Keratinocyte (primary cell): Measurements from ENCODE around the gene DDAH1. TPM values are rescaled to one million over a fixed set of nuclear protein-coding genes. Genes with fewer than 3 reads are reported as not detected.

ENCODE experiments used
- DNase-seq: peaks from one replicate; pipeline ENCODE4 v3.0.0-alpha.2; 2011; ENCODE audit warnings: low read depth, missing footprints, low spot score
- FAIRE-seq: peaks from 2 replicates; lab custom pipeline; 2011; peaks lifted over from hg19 to GRCh38; lab: Jason Lieb, UNC
- H2AFZ ChIP-seq: 2 replicates; pipeline ENCODE4 v1.6.0; 2012; ENCODE audit warnings: low read length, control low read depth, inconsistent platforms; ENCODE audit not compliant: control insufficient read depth
- H3K27ac ChIP-seq: 2 replicates; pipeline ENCODE4 v1.5.1; 2011; ENCODE audit warnings: low read length; ENCODE audit not compliant: control insufficient read depth, insufficient read depth
- H3K27me3 ChIP-seq: 3 replicates; pipeline ENCODE4 v1.6.0; 2011; ENCODE audit warnings: low read length; ENCODE audit not compliant: control insufficient read depth, insufficient read depth; ENCODE audit errors: extremely low read depth
- H3K36me3 ChIP-seq, 2 experiments: 2 replicates in 1 of 2; 3 replicates in 1 of 2; pipeline ENCODE4 v1.5.1; 2011; ENCODE audit warnings: low read length in 2 of 2, mild to moderate bottlenecking in 1 of 2; ENCODE audit not compliant: control insufficient read depth in 2 of 2, insufficient read depth in 2 of 2; ENCODE audit errors: extremely low read depth in 1 of 2
- H3K4me1 ChIP-seq: 3 replicates; pipeline ENCODE4 v1.5.1; 2011; ENCODE audit warnings: low read length; ENCODE audit not compliant: control insufficient read depth, insufficient read depth; ENCODE audit errors: extremely low read depth
- H3K4me2 ChIP-seq: 3 replicates; pipeline ENCODE4 v1.6.0; 2011; ENCODE audit warnings: low read depth, low read length; ENCODE audit not compliant: control insufficient read depth, insufficient read depth; ENCODE audit errors: extremely low read depth
- H3K4me3 ChIP-seq, 3 experiments: fragments of 200-600 bp in 1 of 3; sonication (generic) in 1 of 3; 2 replicates in 2 of 3; 3 replicates in 1 of 3; pipeline ENCODE4 v1.5.1; 2011 to 2016; ENCODE audit warnings: low read length in 3 of 3, mild to moderate bottlenecking in 3 of 3, control low read depth in 2 of 3, inconsistent platforms in 1 of 3, low read depth in 1 of 3, mixed read lengths in 1 of 3, mixed run types in 1 of 3, moderate library complexity in 1 of 3; ENCODE audit not compliant: control insufficient read depth in 2 of 3, insufficient read depth in 2 of 3; ENCODE audit errors: extremely low read depth in 1 of 3
- H3K79me2 ChIP-seq: 2 replicates; pipeline ENCODE4 v1.6.0; 2012; ENCODE audit warnings: low read length; ENCODE audit not compliant: control insufficient read depth, insufficient read depth
- H3K9ac ChIP-seq: 3 replicates; pipeline ENCODE4 v1.6.0; 2011; ENCODE audit warnings: low read length; ENCODE audit not compliant: control insufficient read depth, insufficient read depth; ENCODE audit errors: extremely low read depth
- H3K9me1 ChIP-seq: 3 replicates; pipeline ENCODE4 v1.6.0; 2011; ENCODE audit warnings: low read length; ENCODE audit not compliant: control insufficient read depth, insufficient read depth; ENCODE audit errors: extremely low read depth
- H3K9me3 ChIP-seq: 2 replicates; pipeline ENCODE4 v1.5.1; 2012; ENCODE audit warnings: low read depth, low read length; ENCODE audit not compliant: control insufficient read depth
- H4K20me1 ChIP-seq: 3 replicates; pipeline ENCODE4 v1.6.0; 2011; ENCODE audit warnings: low read length; ENCODE audit not compliant: control insufficient read depth, insufficient read depth; ENCODE audit errors: extremely low read depth
- EZH2 ChIP-seq: IDR thresholded peaks from one replicate; pipeline ENCODE4 v1.6.1; 2012; ENCODE audit warnings: inconsistent platforms, mild to moderate bottlenecking, low read length, moderate library complexity
- dilution Hi-C: fragments of 300-500 bp; cut with MboI; formaldehyde crosslinking; loops from one replicate; pipeline ENCODE4 v1.7.0; 2020; ENCODE audit warnings: low sequenced_read_pairs; ENCODE audit not compliant: extremely low pct_ligation_motif_present
- polyA plus RNA-seq, 5 experiments: library from polyadenylated mRNA; depleted of rRNA in 3 of 5; stranded (reverse) in 3 of 5; stranded (forward) in 1 of 5; unstranded in 1 of 5; fragments of >200 nt; gene quantifications; 1 replicate in 1 of 5; 2 replicates in 3 of 5; 3 replicates in 1 of 5; pipeline versions ENCODE4 v1.2.1 to v1.2.3, GENCODE V29; 2011 to 2012; ENCODE audit warnings: missing spikeins in 2 of 5, low read depth in 1 of 5, low replicate concordance in 1 of 5
- small RNA-seq, 3 experiments: library from RNA; depleted of rRNA; stranded (forward); fragments of <200 nt; gene quantifications; one replicate each; pipeline ENCODE3, GENCODE V24; 2012; ENCODE audit warnings: low read depth in 3 of 3, low replicate concordance in 1 of 3; ENCODE audit not compliant: insufficient read length in 3 of 3
- TF ChIP-seq, protein P1 (sequence below), 3 experiments: IDR thresholded peaks in 1 of 3; conservative IDR thresholded peaks in 1 of 3; optimal IDR thresholded peaks in 1 of 3; 2 replicates in 2 of 3; 3 replicates in 1 of 3; pipeline versions ENCODE3 to v1.5.1; 2011; ENCODE audit warnings: low read length in 3 of 3, mild to moderate bottlenecking in 3 of 3, moderate library complexity in 2 of 3, control low read depth in 1 of 3, inconsistent platforms in 1 of 3; ENCODE audit not compliant: insufficient read depth in 2 of 3; ENCODE audit errors: extremely low read depth in 1 of 3

DDAH1 gene
- polyA plus RNA-seq, 1 donor (not counting 4 experiments of a cell fraction or from before 2014, with no cell fraction given): 5.8 TPM

DNA sequence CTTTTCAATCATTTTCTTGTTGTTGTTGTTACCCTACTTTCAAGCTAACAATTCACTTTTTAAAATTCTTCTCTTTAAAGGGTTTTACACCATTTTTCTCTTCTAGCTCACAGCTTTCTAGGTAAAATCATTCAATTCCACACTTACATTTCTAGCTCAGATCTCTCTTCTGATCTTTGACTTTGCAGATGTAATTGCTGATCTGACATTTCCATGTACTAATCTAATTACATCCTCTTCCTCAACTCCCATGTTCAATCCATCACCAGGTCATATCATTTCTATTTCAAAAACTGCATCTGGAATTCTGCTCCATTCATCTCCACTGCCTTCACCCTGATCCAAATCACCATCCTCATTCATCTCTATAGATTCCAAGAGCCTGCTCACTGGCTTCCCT lies 191.6 kb downstream of the DDAH1 start:
- Histone ChIP-seq H3K4me1 (peaks cover 32% of the 10 kb centered on the region), H3K9ac (peak overlapping the region; percentile 100), H3K27me3 (no peaks in the 10 kb centered on the region), H3K4me3 (peak overlapping the region; percentile 77 to 100 (median 96)), H3K79me2 (peaks cover 77% of the 10 kb centered on the region), H4K20me1 (peaks cover 7% of the 10 kb centered on the region), H3K4me2 (peak overlapping the region; percentile 93), H2AFZ (no peak overlapping the region), H3K27ac (no peak overlapping the region), H3K9me1 (peaks cover 5% of the 10 kb centered on the region), H3K9me3 (no peaks in the 10 kb centered on the region), H3K36me3 (peaks cover 16 to 19% of the 10 kb centered on the region in 2 experiments)
- dilution Hi-C loops: no loop called here
- DNase-seq: no peak
- no peak for FAIRE-seq
- TF ChIP-seq, protein P1, sequence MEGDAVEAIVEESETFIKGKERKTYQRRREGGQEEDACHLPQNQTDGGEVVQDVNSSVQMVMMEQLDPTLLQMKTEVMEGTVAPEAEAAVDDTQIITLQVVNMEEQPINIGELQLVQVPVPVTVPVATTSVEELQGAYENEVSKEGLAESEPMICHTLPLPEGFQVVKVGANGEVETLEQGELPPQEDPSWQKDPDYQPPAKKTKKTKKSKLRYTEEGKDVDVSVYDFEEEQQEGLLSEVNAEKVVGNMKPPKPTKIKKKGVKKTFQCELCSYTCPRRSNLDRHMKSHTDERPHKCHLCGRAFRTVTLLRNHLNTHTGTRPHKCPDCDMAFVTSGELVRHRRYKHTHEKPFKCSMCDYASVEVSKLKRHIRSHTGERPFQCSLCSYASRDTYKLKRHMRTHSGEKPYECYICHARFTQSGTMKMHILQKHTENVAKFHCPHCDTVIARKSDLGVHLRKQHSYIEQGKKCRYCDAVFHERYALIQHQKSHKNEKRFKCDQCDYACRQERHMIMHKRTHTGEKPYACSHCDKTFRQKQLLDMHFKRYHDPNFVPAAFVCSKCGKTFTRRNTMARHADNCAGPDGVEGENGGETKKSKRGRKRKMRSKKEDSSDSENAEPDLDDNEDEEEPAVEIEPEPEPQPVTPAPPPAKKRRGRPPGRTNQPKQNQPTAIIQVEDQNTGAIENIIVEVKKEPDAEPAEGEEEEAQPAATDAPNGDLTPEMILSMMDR (optimal IDR thresholded peaks at IDR 0.05 in 1 of 3, IDR thresholded peaks at IDR 0.05 in 1 of 3, conservative IDR thresholded peaks at IDR 0.05 in 1 of 3; ENCODE audit: extremely low read depth in 1 of 3, insufficient read depth in 2 of 3, low read length in 3 of 3): no peak
- no peak for TF ChIP-seq EZH2

DNA sequence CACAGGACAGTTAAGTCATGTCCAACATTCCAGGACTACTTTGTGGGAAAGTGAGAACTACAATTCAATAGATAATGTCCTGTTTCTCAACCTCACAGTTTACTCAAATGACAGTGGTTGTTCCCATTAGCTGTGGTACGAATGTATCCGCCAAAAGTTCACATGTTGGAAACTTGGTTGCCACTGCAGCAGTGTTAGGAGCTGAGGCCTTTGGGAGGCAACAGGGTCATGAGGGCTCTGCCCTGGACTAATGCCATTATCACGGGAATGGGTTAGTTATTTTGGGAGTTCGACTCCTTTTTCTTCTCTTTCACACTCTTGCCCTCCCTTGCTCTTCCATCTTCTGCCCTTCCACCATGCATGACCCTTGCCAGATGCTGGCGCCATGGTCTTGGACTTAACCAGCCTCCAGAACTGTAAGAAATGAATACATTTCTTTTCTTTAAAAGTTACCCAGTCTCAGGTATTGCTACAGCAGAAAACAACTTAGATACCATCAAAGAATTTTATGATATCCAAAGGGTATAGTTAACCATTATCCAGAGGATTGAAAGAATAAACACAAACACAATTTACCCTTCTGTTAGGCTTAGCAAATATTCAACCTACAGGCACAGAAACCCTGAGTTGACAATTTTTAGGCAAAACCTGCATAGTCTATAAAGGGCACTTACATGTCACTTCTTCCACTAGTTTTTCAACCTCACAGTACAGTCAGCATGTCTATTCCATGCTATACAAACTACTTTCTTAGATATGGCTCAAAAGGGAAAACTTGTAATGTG lies 196.0 kb downstream of the DDAH1 start:
- H3K9me3 ChIP-seq: no peaks in the 10 kb centered on the region
- H3K9ac ChIP-seq: no peak overlapping the region
- H3K4me3 ChIP-seq: no peak overlapping the region
- FAIRE-seq (no peak), DNase-seq (no peak)
- peaks cover 10% of the 10 kb centered on the region for H3K4me1 ChIP-seq
- H3K79me2 ChIP-seq: peaks cover 61% of the 10 kb centered on the region
- dilution Hi-C loops: no loop called here
- H3K9me1 ChIP-seq: peaks cover 5% of the 10 kb centered on the region
- H2AFZ ChIP-seq: no peak overlapping the region
- H3K27ac ChIP-seq: no peak overlapping the region
- peaks cover 26 to 30% of the 10 kb centered on the region in 2 experiments for H3K36me3 ChIP-seq
- peaks cover 7% of the 10 kb centered on the region for H4K20me1 ChIP-seq
- no peak overlapping the region for H3K4me2 ChIP-seq
- no peak for TF ChIP-seq EZH2
- TF ChIP-seq, protein P1 (optimal IDR thresholded peaks at IDR 0.05 in 1 of 3, IDR thresholded peaks at IDR 0.05 in 1 of 3, conservative IDR thresholded peaks at IDR 0.05 in 1 of 3; ENCODE audit: extremely low read depth in 1 of 3, insufficient read depth in 2 of 3, low read length in 3 of 3): no peak
- H3K27me3 ChIP-seq: no peaks in the 10 kb centered on the region

Small RNA genes lying within 50 kb of the gene (small RNA-seq; reads per million reads assigned to genes)
- gene RF00019: 0 reads per million in 3 experiments

Other genes with a start within 250 kb of the DDAH1 start
- gene C1orf52, start 205.5 kb downstream of the DDAH1 start, polyA plus RNA-seq: 15.8 to 27.3 TPM (median 25.4 TPM) in 3 replicates
- 11.4 to 22.4 TPM (median 19.7 TPM) in 3 replicates for gene BCL10, start 188.5 kb downstream of the DDAH1 start, polyA plus RNA-seq
- 77.2 to 238 TPM (median 95.2 TPM) in 3 replicates for gene CCN1, start 115.6 kb upstream of the DDAH1 start, polyA plus RNA-seq
- gene ZNHIT6, start 243.3 kb upstream of the DDAH1 start, polyA plus RNA-seq: 10.6 to 20.9 TPM (median 11.3 TPM) in 3 replicates